GM18868 (cell line): ENCODE results near the gene BRAF.
"Not testable (repeated sequence)": the region's sequence is repeated elsewhere in the genome, so short reads cannot be mapped to it uniquely, and the experiment has no call there.

Source experiments
- ATAC-seq: cut with Tn5 transposase; IDR thresholded peaks from one replicate; pipeline ENCODE4 v1.9.1; 2021; ENCODE audit warnings: mild to moderate bottlenecking, moderate library complexity; ENCODE audit not compliant: unreplicated experiment

The BRAF gene

GRCh38 chr7:140924821-140925421, at the start of gene BRAF:
Gene BRAF (minus strand): TSS chr7:140924929. CDS start chr7:140924703, 226 bp downstream.
- ATAC-seq, result peak; percentile 60

- ATAC-seq, result no peak
Observed at GRCh38 chr7:140972876-140973829, 48.4 kb upstream of the BRAF start.

DNA sequence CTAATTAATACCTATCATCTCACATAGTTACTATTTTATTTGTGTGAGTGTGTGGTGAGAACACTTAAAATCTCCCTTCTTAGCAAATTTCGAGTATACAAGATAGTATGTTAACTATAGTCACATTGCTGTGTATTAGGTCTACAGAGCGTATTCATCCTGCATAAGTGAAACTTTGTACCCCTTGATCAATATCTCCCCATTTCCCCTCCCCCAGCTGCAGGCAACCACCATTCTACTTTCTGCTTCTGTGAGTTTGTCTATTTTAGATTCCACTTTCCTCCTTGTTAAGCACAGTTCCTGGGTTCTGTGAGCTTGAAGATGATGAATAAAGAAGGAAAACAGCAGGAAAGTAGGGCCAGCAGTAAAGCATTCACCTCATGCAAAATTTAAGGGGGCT, 47.6 kb upstream of the BRAF start:
- no peak for ATAC-seq

- ATAC-seq, result no peak
Observed at GRCh38 chr7:140967438-140967837, 42.7 kb upstream of the BRAF start.

DNA sequence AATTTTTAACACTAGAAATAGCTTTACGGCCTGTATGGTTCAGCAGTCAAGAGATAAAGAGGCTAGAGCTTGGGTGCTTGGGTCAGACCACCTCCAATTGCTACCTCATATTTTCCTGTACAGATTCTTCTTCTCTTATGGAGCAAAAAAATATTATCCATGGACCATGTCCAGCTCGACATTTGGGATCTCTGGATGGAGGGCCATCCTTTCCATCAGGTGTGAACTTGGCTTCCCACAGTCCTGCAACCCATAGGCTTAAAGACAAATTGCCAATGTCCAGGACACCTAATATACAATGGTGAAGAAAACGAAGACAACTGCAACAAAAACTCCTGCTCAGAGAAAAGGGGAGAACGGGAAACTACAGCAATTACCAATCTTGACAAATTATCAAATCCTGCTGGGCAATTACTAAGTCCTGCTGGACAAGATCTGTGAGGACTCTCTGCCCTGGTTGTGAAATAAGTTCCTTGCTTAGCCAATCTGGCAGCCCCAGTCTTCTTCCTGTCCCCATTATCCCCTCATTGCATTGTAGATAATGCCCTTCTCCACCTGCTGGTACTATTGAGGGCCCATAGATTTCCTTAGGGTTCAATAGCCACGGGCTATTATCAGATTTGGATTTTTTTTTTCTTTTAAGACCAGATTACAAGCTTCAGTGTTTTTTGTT, 42.0 kb upstream of the BRAF start:
- ATAC-seq, result no peak

GRCh38 chr7:140961117-140961516, 36.4 kb upstream of the BRAF start:
- no peak for ATAC-seq

DNA sequence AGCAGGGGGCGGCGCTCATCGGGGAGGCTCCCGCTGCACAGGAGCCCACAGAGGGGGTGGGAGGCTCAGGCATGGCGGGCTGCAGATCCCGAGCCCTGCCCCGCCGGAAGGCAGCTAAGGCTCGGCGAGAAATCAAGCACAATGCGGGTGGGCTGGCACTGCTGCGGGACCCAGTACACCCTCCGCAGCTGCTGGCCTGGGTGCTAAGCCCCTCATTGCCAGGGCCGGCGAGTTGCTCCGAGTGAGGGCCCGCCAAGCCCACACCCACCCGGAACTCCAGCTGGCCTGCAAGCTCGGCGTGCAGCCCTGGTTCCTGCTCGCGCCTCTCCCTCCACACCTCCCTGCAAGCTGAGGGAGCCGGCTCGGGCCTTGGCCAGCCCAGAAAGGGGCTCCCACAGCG, 32.3 kb upstream of the BRAF start:
- ATAC-seq, result not testable (repeated sequence)

DNA sequence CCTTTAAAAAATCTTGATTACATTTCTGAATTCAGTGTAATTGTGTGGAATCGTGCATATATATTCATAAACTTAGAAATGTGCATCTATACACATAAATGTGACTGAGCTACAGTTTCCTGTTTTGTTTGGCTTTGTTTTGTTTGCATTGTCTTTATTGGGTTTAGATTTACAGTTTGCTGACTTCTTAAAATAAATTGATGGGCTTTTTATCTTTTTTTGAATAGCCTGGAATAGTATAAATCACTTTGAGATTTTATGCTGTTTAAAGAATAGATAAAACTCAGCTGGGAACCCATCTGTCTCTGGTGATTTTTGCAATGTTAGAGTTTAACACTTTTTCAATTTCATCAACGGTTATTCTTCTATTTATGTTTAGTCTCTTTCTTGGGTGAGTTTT, 21.2 kb upstream of the BRAF start:
- ATAC-seq, result no peak

DNA sequence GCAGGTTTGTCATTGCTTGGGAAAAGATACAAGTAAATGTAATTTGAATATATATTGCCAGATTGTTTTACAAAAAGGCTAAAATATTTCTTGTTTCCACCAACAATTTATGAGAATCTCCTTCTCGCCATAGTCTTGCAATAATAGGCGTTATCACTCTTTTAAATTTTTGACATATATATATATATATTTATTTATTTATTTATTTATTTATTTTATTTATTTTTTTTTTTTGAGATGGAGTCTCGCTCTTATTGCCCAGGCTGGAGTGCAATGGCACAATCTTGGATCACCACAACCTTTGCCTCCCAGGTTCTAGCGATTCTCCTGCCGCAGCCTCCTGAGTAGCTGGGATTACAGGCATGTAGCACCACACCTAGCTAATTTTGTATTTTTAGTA, 17.5 kb upstream of the BRAF start:
- ATAC-seq, result not testable (repeated sequence)

GRCh38 chr7:140940898-140941297, 16.2 kb upstream of the BRAF start:
- ATAC-seq, result no peak

- no peak for ATAC-seq
Observed at GRCh38 chr7:140937702-140938264, 13.1 kb upstream of the BRAF start.

- no peak for ATAC-seq
Observed at GRCh38 chr7:140928491-140929309, 4.0 kb upstream of the BRAF start.

DNA sequence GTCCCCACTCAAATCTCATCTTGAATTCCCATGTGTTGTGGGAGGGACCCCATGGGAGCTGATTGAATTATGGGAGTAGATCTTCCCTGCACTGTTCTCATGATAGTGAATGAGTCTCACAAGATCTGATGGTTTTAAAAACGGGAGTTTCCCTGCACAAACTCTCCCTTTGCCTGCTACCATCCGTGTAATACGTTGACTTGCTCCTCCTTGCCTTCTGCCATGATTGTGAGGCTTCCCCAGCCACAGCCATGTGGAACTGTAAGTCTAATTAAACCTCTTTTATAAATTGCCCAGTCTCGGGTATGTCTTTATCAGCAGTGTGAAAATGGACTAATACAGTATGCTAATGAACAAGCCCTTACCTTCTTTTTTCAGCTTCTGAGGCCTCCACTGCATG, 3.2 kb upstream of the BRAF start:
- not testable (repeated sequence) for ATAC-seq

- no peak for ATAC-seq
Observed at GRCh38 chr7:140927351-140927750, 2.6 kb upstream of the BRAF start.

DNA sequence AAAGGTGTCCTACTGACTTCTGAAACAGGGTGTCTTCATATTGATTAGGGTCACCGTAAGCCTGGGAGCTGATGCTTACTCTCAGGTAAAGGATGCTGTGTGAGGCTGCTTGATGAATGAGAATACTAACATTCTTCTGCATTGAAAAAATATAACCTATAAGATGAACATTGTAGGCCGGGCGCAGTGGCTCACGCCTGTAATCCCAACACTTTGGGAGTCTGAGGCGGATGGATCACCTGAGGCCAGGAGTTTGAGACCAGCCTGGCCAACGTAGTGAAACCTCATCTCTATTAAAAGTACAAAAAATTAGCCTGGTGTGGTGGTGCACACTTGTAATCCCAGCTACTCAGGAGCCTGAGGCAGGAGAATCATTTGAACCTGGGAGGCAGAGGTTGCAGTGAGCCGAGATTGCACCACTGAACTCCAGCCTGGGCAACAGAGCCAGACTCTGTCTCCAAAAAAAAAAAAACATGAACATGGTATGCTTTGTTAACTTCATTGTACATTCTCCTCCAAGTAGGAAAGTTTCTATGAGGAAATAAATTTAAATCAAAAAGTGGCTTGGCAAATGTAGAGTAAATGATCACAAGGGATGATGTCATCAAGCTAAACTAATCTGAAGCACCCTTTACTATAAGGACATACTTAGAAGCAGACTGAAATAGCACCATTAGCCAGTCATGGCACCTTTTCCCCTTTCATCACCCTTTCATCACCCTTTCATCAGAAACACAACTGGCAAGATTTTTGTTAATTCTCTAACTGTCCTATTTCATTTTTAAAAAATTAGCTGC, 1.5 kb upstream of the BRAF start:
- ATAC-seq, result no peak

DNA sequence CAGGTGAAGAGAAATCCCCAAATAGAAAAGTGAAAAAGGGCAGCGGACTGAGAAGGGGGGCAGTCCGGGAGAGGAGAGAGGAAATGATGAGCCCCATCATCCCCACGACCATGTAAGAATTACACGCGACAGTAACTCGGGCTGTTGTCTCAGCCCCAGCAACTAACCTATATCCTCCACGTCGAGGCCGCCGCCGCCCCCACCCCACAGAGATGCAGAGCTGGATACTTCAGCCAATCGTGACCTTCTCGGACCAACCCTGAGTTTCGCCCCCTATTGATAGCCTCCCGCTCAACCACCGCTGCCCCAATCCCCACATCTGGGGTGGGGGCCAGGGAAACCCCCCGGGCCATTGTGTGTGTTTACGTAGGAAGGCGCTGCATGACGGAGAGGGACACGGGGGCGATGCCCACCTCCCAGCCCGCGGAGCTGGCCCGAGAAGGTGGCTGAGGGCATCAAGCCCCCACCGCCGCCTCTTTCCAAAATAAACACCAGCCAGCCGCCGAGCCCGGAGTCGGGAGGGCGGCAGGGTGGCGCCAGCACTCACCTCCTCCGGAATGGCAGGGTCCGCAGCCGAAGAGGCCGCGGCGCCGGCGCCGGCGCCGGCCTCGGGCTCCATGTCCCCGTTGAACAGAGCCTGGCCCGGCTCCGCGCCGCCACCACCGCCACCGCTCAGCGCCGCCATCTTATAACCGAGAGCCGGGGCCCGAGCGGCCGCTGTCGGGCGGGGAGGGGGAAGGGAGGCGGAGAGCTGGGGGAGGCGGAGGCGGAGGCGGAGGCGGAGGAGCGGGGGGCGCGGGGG, 509 bp downstream of the BRAF start:
- peak; percentile 80 for ATAC-seq

DNA sequence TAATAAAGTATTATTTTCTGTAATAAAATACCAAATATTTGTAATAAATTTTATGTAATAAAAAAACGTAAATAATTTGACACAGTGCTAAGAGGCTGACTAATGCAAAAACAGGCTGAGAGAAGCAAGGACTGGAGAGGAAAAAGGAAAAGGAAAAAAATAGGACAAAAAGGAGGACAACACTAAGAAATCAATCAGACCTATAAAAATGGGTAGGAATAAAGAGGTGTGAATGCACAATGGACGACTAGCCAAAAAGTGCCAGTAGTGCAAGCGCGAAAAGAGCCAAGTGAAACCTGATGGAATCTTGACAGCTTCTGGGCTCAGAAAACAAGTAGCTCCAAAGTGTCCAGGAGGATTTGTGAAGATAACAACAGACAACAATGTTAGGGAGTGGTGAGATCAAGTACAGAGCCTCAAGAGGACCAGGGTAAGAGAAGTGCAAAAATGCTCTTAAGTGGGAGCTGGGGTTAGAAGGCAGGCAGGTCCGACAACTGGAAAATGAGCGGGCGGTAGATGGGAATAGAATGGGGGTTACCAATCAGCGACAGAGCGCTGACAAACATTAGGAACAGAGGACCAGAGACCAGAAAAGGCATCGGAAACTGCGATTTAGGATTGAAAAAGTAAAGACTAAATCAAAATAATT, 1.2 kb downstream of the BRAF start:
- ATAC-seq, result peak; percentile 2

DNA sequence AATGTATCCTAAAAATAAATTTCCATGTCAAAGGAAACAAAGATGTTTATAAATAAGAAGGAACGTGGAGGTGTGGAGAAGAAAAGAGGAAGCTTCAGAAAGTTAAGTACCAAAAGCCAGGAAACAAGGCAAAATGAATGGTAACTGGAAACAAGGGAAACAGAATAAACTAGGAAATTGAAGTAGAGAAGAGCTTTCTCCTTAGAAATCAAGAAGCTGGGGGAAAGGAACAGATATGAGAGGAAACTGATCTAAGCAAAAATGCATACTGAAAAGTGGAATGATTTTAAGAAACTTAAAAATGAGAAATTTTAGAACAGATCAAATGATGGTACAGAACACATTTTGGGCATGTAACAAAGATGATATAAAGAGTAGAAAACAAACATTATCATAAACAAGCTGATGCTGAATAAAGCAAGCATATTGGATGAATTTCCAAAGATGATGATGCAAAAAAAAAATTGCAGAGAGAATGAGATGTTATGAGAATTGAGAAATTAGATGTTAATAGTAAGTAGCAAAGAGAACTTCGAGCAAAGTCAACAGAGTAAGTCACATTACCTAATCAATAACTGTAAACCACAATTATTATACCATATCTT, 1.9 kb downstream of the BRAF start:
- ATAC-seq, result no peak
